ENCODE data around the gene RBPJ. TPM values are rescaled to one million over a fixed set of nuclear protein-coding genes. Genes with fewer than 3 reads are reported as not detected.
"Not testable (repeated sequence)": the region's sequence is repeated elsewhere in the genome, so short reads cannot be mapped to it uniquely, and the experiment has no call there.

RBPJ gene
- total and polyA plus RNA-seq, 2 donors (not counting 1 experiment from before 2014, with no cell fraction given), result 144 to 253 TPM

DNA sequence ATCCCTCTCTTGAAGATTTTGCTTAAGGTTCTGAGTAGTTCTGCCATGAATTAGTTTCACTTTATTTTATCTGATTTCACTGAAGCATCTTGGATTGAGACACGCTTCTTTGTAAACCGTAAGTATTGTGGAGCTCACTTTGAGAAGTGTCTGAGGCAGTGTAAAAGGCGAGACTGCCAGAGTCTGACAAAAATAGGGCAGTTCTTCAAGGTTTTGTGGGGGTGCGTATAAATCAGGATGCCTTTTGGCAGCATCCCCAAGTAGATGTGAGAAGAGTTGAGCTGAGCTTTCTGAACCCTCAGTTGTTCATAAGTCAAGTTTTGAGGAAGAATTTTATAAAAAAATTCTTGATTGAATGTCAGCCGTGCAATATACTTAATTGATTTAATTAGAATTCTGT lies 76.3 kb downstream of the RBPJ start:
- DNase-seq (ENCODE audit: low read depth in 2 of 2), result no peak
- no peak for TF ChIP-seq EZH2 (IDR thresholded peaks at IDR 0.05; ENCODE audit: low read length, missing control alignments)
- TF ChIP-seq, protein P1, sequence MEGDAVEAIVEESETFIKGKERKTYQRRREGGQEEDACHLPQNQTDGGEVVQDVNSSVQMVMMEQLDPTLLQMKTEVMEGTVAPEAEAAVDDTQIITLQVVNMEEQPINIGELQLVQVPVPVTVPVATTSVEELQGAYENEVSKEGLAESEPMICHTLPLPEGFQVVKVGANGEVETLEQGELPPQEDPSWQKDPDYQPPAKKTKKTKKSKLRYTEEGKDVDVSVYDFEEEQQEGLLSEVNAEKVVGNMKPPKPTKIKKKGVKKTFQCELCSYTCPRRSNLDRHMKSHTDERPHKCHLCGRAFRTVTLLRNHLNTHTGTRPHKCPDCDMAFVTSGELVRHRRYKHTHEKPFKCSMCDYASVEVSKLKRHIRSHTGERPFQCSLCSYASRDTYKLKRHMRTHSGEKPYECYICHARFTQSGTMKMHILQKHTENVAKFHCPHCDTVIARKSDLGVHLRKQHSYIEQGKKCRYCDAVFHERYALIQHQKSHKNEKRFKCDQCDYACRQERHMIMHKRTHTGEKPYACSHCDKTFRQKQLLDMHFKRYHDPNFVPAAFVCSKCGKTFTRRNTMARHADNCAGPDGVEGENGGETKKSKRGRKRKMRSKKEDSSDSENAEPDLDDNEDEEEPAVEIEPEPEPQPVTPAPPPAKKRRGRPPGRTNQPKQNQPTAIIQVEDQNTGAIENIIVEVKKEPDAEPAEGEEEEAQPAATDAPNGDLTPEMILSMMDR (conservative IDR thresholded peaks at IDR 0.05 in 1 of 2, IDR thresholded peaks at IDR 0.05 in 1 of 2; ENCODE audit: low read depth in 1 of 2, low read length in 2 of 2), result no peak
- Histone ChIP-seq H3K4me3 (replicated peaks in 1 of 4; ENCODE audit: control extremely low read depth in 1 of 4, insufficient read depth in 1 of 4, low read depth in 3 of 4, low read length in 4 of 4) (no peak overlapping the region), H4K20me1 (ENCODE audit: control insufficient read depth, extremely low read depth, insufficient read depth, low read length) (no peaks in the 10 kb centered on the region), H3K9ac (ENCODE audit: insufficient read depth, low read length) (no peak overlapping the region), H3K36me3 (ENCODE audit: control insufficient read depth, insufficient read depth, low read length) (no peaks in the 10 kb centered on the region), H3K4me1 (ENCODE audit: control insufficient read depth, extremely low read depth, insufficient read depth, low read length) (no peaks in the 10 kb centered on the region), H2AFZ (ENCODE audit: low read length) (no peak overlapping the region), H3K27me3 (ENCODE audit: control insufficient read depth, insufficient read depth, low read length) (no peaks in the 10 kb centered on the region), H3K27ac (ENCODE audit: insufficient read depth, low read length) (no peak overlapping the region), H3K9me3 (ENCODE audit: control insufficient read depth, insufficient read depth, low read depth, low read length) (no peaks in the 10 kb centered on the region), H3K79me2 (ENCODE audit: control insufficient read depth, insufficient read depth, low read length) (peaks cover 12% of the 10 kb centered on the region), H3K4me2 (ENCODE audit: extremely low read depth, insufficient read depth, low read length) (no peak overlapping the region)

DNA sequence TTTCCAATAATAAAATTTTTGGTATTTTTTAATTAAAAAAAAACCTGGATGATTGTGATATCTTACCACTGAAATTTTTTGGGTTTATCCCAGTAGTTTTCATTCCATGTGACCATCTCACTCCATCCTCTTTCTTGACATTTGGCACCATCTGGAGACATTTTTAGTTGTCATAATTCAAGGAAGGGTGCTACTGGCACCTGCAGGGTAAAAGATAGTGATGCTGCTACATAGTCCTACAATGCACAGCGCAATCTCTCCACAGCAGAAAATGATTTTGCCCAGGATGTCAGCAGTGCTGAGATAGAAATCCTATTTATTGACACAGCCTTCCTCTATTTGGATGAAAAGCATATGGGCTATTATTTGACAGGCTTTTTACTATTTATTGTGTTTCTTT lies 79.3 kb downstream of the RBPJ start:
- Histone ChIP-seq H3K4me1 (ENCODE audit: control insufficient read depth, extremely low read depth, insufficient read depth, low read length) (no peaks in the 10 kb centered on the region), H3K36me3 (ENCODE audit: control insufficient read depth, insufficient read depth, low read length) (no peaks in the 10 kb centered on the region), H3K9me3 (ENCODE audit: control insufficient read depth, insufficient read depth, low read depth, low read length) (no peaks in the 10 kb centered on the region), H3K4me2 (ENCODE audit: extremely low read depth, insufficient read depth, low read length) (no peak overlapping the region), H2AFZ (ENCODE audit: low read length) (no peak overlapping the region), H3K27me3 (ENCODE audit: control insufficient read depth, insufficient read depth, low read length) (no peaks in the 10 kb centered on the region), H3K79me2 (ENCODE audit: control insufficient read depth, insufficient read depth, low read length) (peaks cover 30% of the 10 kb centered on the region), H3K9ac (ENCODE audit: insufficient read depth, low read length) (no peak overlapping the region), H3K27ac (ENCODE audit: insufficient read depth, low read length) (no peak overlapping the region), H3K4me3 (replicated peaks in 1 of 4; ENCODE audit: control extremely low read depth in 1 of 4, insufficient read depth in 1 of 4, low read depth in 3 of 4, low read length in 4 of 4) (no peak overlapping the region), H4K20me1 (ENCODE audit: control insufficient read depth, extremely low read depth, insufficient read depth, low read length) (no peaks in the 10 kb centered on the region)
- no peak for TF ChIP-seq EZH2 (IDR thresholded peaks at IDR 0.05; ENCODE audit: low read length, missing control alignments)
- TF ChIP-seq, protein P1 (conservative IDR thresholded peaks at IDR 0.05 in 1 of 2, IDR thresholded peaks at IDR 0.05 in 1 of 2; ENCODE audit: low read depth in 1 of 2, low read length in 2 of 2), result no peak
- no peak for DNase-seq (ENCODE audit: low read depth in 2 of 2)

DNA sequence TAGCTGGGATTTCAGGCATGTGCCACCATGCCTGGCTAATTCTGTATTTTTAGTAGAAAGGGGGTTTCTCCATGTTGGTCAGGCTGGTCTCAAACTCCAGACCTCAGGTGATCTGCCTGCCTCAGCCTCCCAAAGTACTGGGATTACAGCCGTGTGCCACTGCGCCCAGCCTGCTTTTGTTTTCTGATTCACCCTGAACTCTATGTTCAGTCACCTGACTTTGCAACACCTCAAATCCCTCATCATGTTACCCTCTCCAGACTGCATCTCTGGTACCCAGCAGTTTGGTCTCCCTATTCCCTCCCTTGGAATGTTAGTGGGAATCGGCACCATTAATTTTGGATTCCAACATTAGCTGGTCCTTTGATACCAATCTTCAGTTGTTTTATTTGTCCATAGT lies 81.2 kb downstream of the RBPJ start:
- H3K36me3 ChIP-seq (ENCODE audit: control insufficient read depth, insufficient read depth, low read length); H3K27me3 ChIP-seq (ENCODE audit: control insufficient read depth, insufficient read depth, low read length); H3K9me3 ChIP-seq (ENCODE audit: control insufficient read depth, insufficient read depth, low read depth, low read length); H3K4me2 ChIP-seq (ENCODE audit: extremely low read depth, insufficient read depth, low read length); H3K4me1 ChIP-seq (ENCODE audit: control insufficient read depth, extremely low read depth, insufficient read depth, low read length); H2AFZ ChIP-seq (ENCODE audit: low read length); H3K9ac ChIP-seq (ENCODE audit: insufficient read depth, low read length); H3K4me3 ChIP-seq (replicated peaks in 1 of 4; ENCODE audit: control extremely low read depth in 1 of 4, insufficient read depth in 1 of 4, low read depth in 3 of 4, low read length in 4 of 4); H4K20me1 ChIP-seq (ENCODE audit: control insufficient read depth, extremely low read depth, insufficient read depth, low read length); H3K27ac ChIP-seq (ENCODE audit: insufficient read depth, low read length); DNase-seq (ENCODE audit: low read depth in 2 of 2): not testable (repeated sequence)
- peaks cover 29% of the 10 kb centered on the region for H3K79me2 ChIP-seq (ENCODE audit: control insufficient read depth, insufficient read depth, low read length)
